SK-N-SH treated with all-trans-retinoic acid at 6 μM for 48 hours (cell line): ENCODE measurements around the gene ATP2C1.
A peak's percentile ranks its signal among the peaks of the same experiment; 100 is the strongest.

ENCODE experiments used
- ATAC-seq: fragments of 200-7000 bp; cut with Tn5 transposase; 3 replicates; pipeline ENCODE4 v1.9.1; 2020; ENCODE audit warnings: mild to moderate bottlenecking, moderate library complexity
- BACH2 ChIP-seq: fragments of 250-450 bp; sonication (Bioruptor Pico); IDR thresholded peaks from 2 replicates; pipeline ENCODE4 v1.9.0; 2021; ENCODE audit warnings: mild to moderate bottlenecking, borderline replicate concordance
- CREB5 ChIP-seq: fragments of 250-450 bp; sonication (Bioruptor Pico); IDR thresholded peaks from 2 replicates; pipeline ENCODE4 v1.5.1; 2020; ENCODE audit warnings: low read depth, mild to moderate bottlenecking, moderate library complexity
- CSDC2 ChIP-seq: fragments of 250-450 bp; sonication (Bioruptor Pico); IDR thresholded peaks from 2 replicates; pipeline ENCODE4 v1.5.0; 2020; ENCODE audit warnings: mild to moderate bottlenecking, moderate library complexity
- CSRNP3 ChIP-seq: fragments of 250-450 bp; sonication (Bioruptor Pico); IDR thresholded peaks from 2 replicates; pipeline ENCODE4 v1.5.1; 2021; ENCODE audit warnings: mild to moderate bottlenecking, moderate library complexity
- ESRRG ChIP-seq: fragments of 250-450 bp; sonication (Bioruptor Pico); IDR thresholded peaks from 2 replicates; pipeline ENCODE4 v1.6.1; 2021; ENCODE audit warnings: mild to moderate bottlenecking
- GLIS3 ChIP-seq: fragments of 250-450 bp; sonication (Bioruptor Pico); IDR thresholded peaks from 2 replicates; pipeline ENCODE4 v1.5.0; 2020; ENCODE audit warnings: mild to moderate bottlenecking, moderate library complexity
- ISL1 ChIP-seq: fragments of 250-450 bp; sonication (Bioruptor Pico); IDR thresholded peaks from 2 replicates; pipeline ENCODE4 v2.1.2; 2022; ENCODE audit warnings: mild to moderate bottlenecking, moderate library complexity
- OSR1 ChIP-seq: fragments of 250-450 bp; sonication (Bioruptor Pico); IDR thresholded peaks from 2 replicates; pipeline ENCODE4 v1.8.0; 2022; ENCODE audit warnings: moderate library complexity, mild to moderate bottlenecking, inconsistent platforms
- PPARA ChIP-seq: fragments of 250-450 bp; sonication (Bioruptor Pico); IDR thresholded peaks from 2 replicates; pipeline ENCODE4 v1.5.0; 2020; ENCODE audit warnings: mild to moderate bottlenecking, borderline replicate concordance
- RARB ChIP-seq: fragments of 250-450 bp; sonication (Bioruptor Pico); IDR thresholded peaks from 2 replicates; pipeline ENCODE4 v1.8.0; 2021; ENCODE audit warnings: mild to moderate bottlenecking, moderate library complexity
- SNAI2 ChIP-seq: fragments of 250-450 bp; sonication (Bioruptor Pico); IDR thresholded peaks from 2 replicates; pipeline ENCODE4 v1.5.0; 2020; ENCODE audit warnings: mild to moderate bottlenecking, moderate library complexity
- TCF4 ChIP-seq: fragments of 250-450 bp; sonication (Bioruptor Pico); IDR thresholded peaks from 2 replicates; pipeline ENCODE4 v1.8.0; 2021; ENCODE audit warnings: mild to moderate bottlenecking, moderate library complexity, borderline replicate concordance
- TSHZ2 ChIP-seq: fragments of 250-450 bp; sonication (Bioruptor Pico); IDR thresholded peaks from 2 replicates; pipeline ENCODE4 v1.5.0; 2020; ENCODE audit warnings: mild to moderate bottlenecking, moderate library complexity
- ZFP3 ChIP-seq: fragments of 250-450 bp; sonication (Bioruptor Pico); IDR thresholded peaks from 2 replicates; pipeline ENCODE4 v1.5.0; 2020; ENCODE audit warnings: mild to moderate bottlenecking, moderate library complexity
- ZFP30 ChIP-seq: fragments of 450-650 bp; formaldehyde crosslinking; IDR thresholded peaks from 2 replicates; pipeline ENCODE4 v1.5.0; 2022; ENCODE audit warnings: mild to moderate bottlenecking, moderate library complexity
- ZNF565 ChIP-seq: fragments of 450-650 bp; formaldehyde crosslinking; conservative IDR thresholded peaks from 2 replicates; pipeline ENCODE4 v1.5.0; 2020; ENCODE audit warnings: low read depth, mild to moderate bottlenecking, moderate library complexity
- ZNF70 ChIP-seq: fragments of 450-650 bp; formaldehyde crosslinking; IDR thresholded peaks from 2 replicates; pipeline ENCODE4 v1.5.0; 2020; ENCODE audit warnings: mild to moderate bottlenecking, moderate library complexity
- ZNF8 ChIP-seq: fragments of 450-650 bp; formaldehyde crosslinking; IDR thresholded peaks from 2 replicates; pipeline ENCODE4 v1.5.0; 2020; ENCODE audit warnings: mild to moderate bottlenecking, moderate library complexity

ATP2C1 gene

GRCh38 chr3:130849091-130849552 lies 44.8 kb upstream of the ATP2C1 start:
- TF ChIP-seq PPARA (no peak), ZNF8 (CRISPR knock-in tag) (no peak), ZNF70 (CRISPR knock-in tag) (no peak), CSDC2 (CRISPR knock-in tag) (no peak), RARB (CRISPR knock-in tag) (no peak), TCF4 (CRISPR knock-in tag) (no peak), ZFP30 (CRISPR knock-in tag) (no peak), GLIS3 (CRISPR knock-in tag) (no peak), BACH2 (CRISPR knock-in tag) (no peak), TSHZ2 (no peak)
- TF ChIP-seq, all 23 proteins: peak for 0
- no peak for ATAC-seq

DNA sequence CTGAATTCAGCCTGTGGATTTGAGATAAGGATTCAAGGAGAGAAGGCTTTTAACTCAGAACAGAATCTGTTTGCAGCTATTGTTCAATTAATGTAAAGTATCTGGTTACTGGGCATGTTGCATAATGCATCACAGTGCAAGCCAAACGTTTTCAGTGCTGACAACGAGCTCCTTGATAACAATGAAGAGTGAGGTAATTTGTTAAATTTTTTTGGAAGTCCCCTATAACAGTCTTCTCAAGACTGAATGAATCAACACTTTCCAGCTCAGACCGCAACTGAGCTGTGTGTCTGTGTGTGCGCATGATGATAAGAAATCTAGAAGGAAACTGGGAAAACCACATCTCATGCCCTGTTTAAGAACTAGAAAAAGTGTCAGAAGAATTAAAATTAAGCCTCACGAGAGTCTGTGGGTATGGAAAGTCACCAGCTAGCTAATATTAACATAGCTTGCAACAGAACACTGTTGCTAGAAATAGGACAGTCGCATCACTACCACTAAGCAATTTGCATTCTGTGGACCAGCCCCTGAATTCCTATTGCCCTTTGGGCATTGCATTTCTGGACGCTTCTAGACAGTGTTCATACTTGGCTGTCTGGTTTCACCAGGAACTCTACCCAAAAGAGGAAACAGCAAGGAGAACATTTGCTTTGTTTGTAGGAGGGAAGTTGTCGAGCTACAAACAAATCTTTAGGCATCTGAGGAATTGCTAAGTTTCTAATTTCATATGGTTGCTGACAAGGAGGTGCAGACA lies 43.7 kb upstream of the ATP2C1 start:
- TF ChIP-seq SNAI2 (CRISPR knock-in tag) (peak; percentile 21; the same call in 1 of the 2 replicates), CSDC2 (CRISPR knock-in tag) (no peak), CREB5 (peak; percentile 46; the same call in 1 of the 2 replicates), TCF4 (CRISPR knock-in tag) (no peak; the same call in 1 of the 2 replicates), ISL1 (CRISPR knock-in tag) (peak; percentile 85)
- ATAC-seq, result peak; percentile 63

DNA sequence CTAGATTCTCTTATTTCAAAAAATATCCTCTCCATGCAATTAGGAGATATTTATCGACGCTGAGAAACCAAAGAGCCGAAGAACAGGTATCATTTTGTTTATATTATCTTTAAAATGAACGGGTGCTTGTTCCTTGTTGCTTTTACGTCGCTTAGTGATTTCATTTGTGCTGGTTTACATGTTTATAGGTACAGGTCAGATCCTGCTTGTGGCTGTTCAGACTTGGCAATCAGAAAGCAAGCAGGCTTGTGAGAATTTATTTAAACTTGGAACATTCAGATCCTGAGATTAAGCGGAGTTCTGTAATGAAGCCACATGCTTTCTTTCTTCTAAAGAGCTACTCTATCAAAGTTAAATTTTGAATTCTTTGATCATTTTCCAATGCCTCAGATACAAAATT lies 43.0 kb upstream of the ATP2C1 start:
- TF ChIP-seq TCF4 (CRISPR knock-in tag), result no peak
- no peak for TF ChIP-seq ISL1 (CRISPR knock-in tag)
- no peak for TF ChIP-seq RARB (CRISPR knock-in tag)
- TF ChIP-seq BACH2 (CRISPR knock-in tag), result no peak
- no peak for TF ChIP-seq ESRRG (CRISPR knock-in tag)
- TF ChIP-seq GLIS3 (CRISPR knock-in tag), result no peak
- no peak for TF ChIP-seq CSDC2 (CRISPR knock-in tag)
- TF ChIP-seq TSHZ2, result no peak
- TF ChIP-seq CSRNP3 (CRISPR knock-in tag), result no peak
- no peak for TF ChIP-seq OSR1 (CRISPR knock-in tag)
- no peak for TF ChIP-seq PPARA
- ATAC-seq, result no peak

- no peak for ATAC-seq
- TF ChIP-seq CREB5 (no peak), RARB (CRISPR knock-in tag) (no peak), ISL1 (CRISPR knock-in tag) (no peak), GLIS3 (CRISPR knock-in tag) (no peak), TCF4 (CRISPR knock-in tag) (no peak), PPARA (no peak), ZFP3 (CRISPR knock-in tag) (no peak), ZNF565 (CRISPR knock-in tag) (no peak), TSHZ2 (no peak), CSRNP3 (CRISPR knock-in tag) (no peak), OSR1 (CRISPR knock-in tag) (no peak)
Measured at GRCh38 chr3:130851277-130851676, 42.6 kb upstream of the ATP2C1 start.
